Stomach smooth muscle (tissue), 2 donors: ENCODE measurements around the gene ZBTB43.

Experiments used
- H3K27ac ChIP-seq: one replicate; pipeline ENCODE4 v1.7.0; 2013; ENCODE audit warnings: mild to moderate bottlenecking, low read length, inconsistent platforms
- H3K27me3 ChIP-seq, 2 donors: one replicate each; pipeline ENCODE4 v1.7.0; 2013; ENCODE audit warnings: low read length in 2 of 2; ENCODE audit not compliant: insufficient read depth in 2 of 2, control insufficient read depth in 1 of 2
- H3K36me3 ChIP-seq, 2 donors: one replicate each; pipeline ENCODE4 v1.7.0; 2013; ENCODE audit warnings: low read length in 2 of 2; ENCODE audit not compliant: control insufficient read depth in 2 of 2, insufficient read depth in 2 of 2
- H3K4me1 ChIP-seq: one replicate; pipeline ENCODE4 v1.7.0; 2013; ENCODE audit warnings: low read length; ENCODE audit not compliant: control insufficient read depth, insufficient read depth
- H3K4me3 ChIP-seq, 2 donors: one replicate each; pipeline ENCODE4 v1.7.0; 2013; ENCODE audit warnings: low read length in 2 of 2
- H3K9ac ChIP-seq, 2 donors: one replicate each; pipeline ENCODE4 v1.7.0; 2013; ENCODE audit warnings: low read length in 2 of 2, mild to moderate bottlenecking in 1 of 2
- H3K9me3 ChIP-seq, 2 donors: one replicate each; pipeline ENCODE4 v1.7.0; 2013; ENCODE audit warnings: low read length in 2 of 2; ENCODE audit not compliant: control insufficient read depth in 2 of 2
- donor health status: healthy.
- donor health status: Pancreatic carcinoma.

Gene ZBTB43

GRCh38 chr9:126829035-126829434 is 24.2 kb downstream of the ZBTB43 start:
- no peak overlapping the region for H3K4me3 ChIP-seq
- H3K36me3 ChIP-seq, result peaks cover 20 to 22% of the 10 kb centered on the region in 2 donors
- no peaks in the 10 kb centered on the region for H3K27me3 ChIP-seq
- H3K9ac ChIP-seq, result no peak overlapping the region
- H3K9me3 ChIP-seq, result no peaks in the 10 kb centered on the region
- no peaks in the 10 kb centered on the region for H3K4me1 ChIP-seq
- no peak overlapping the region for H3K27ac ChIP-seq

- peaks cover 26 to 29% of the 10 kb centered on the region in 2 donors for H3K36me3 ChIP-seq
- H3K27ac ChIP-seq, result no peak overlapping the region
- H3K27me3 ChIP-seq, result no peaks in the 10 kb centered on the region
- H3K4me3 ChIP-seq, result no peak overlapping the region
- no peaks in the 10 kb centered on the region for H3K4me1 ChIP-seq
- no peaks in the 10 kb centered on the region for H3K9me3 ChIP-seq
- H3K9ac ChIP-seq, result no peak overlapping the region
Observed at GRCh38 chr9:126830827-126831226, 26.0 kb downstream of the ZBTB43 start.

- no peak overlapping the region for H3K27ac ChIP-seq
- H3K4me3 ChIP-seq, result no peak overlapping the region
- peaks cover 23 to 29% of the 10 kb centered on the region in 2 donors for H3K36me3 ChIP-seq
- H3K27me3 ChIP-seq, result no peaks in the 10 kb centered on the region
- no peaks in the 10 kb centered on the region for H3K4me1 ChIP-seq
- no peak overlapping the region for H3K9ac ChIP-seq
- no peaks in the 10 kb centered on the region for H3K9me3 ChIP-seq
Observed at GRCh38 chr9:126832440-126832839, 27.6 kb downstream of the ZBTB43 start.

- Histone ChIP-seq H3K27ac (no peak overlapping the region), H3K36me3 (peaks cover 23 to 29% of the 10 kb centered on the region in 2 donors), H3K27me3 (no peaks in the 10 kb centered on the region), H3K4me1 (no peaks in the 10 kb centered on the region), H3K9ac (no peak overlapping the region), H3K4me3 (no peak overlapping the region), H3K9me3 (no peaks in the 10 kb centered on the region)
Observed at GRCh38 chr9:126833020-126833419, 28.2 kb downstream of the ZBTB43 start.

DNA sequence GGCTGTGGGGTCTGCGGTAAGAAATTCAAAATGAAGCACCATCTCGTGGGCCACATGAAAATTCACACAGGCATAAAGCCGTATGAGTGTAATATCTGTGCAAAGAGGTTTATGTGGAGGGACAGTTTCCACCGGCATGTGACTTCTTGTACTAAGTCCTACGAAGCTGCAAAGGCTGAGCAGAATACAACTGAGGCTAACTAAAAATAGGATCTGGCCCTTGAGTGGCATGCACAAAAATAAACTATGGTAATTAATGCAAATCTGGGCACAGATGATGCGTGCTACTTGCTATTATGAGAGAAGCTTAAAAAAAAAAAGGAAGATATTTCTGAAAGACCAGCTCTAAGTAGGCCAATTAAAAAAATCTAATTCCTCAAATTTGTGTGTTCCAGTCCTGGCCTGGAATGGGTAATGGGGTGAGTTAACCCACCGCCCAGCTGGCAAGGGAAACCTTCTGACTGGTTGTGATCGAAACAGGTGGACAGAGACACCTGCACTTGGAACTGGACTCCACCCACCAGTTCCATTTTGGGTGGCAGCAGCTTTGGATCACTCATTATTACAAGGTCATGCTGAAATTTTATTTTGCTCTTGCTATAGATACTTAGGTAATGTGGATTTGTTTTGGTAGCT is 29.0 kb downstream of the ZBTB43 start:
- Histone ChIP-seq H3K9me3 (no peaks in the 10 kb centered on the region), H3K4me3 (no peak overlapping the region), H3K27ac (no peak overlapping the region), H3K4me1 (peaks cover 2% of the 10 kb centered on the region), H3K27me3 (no peaks in the 10 kb centered on the region), H3K36me3 (peaks cover 28 to 29% of the 10 kb centered on the region in 2 donors), H3K9ac (no peak overlapping the region)

DNA sequence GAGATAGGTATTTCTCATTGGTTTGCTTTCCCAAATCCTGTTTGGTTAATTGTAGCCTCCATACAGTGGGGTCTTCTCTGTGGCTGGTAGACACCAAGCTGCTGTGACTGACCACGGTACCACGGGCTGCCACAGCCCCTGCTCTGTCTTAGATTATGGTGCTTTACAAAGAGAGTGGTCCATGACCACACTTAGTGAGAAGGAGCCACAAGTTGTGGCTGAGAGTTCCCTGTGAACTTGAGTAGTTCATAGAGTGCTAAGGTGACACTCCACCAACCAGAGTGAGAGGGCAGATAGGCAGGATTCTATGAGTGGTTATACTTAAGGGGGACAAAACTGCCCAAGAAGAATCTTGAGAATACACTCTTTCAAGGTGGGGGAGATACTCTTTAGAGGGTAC is 29.8 kb downstream of the ZBTB43 start:
- no peak overlapping the region for H3K4me3 ChIP-seq
- H3K4me1 ChIP-seq, result peaks cover 2% of the 10 kb centered on the region
- H3K36me3 ChIP-seq, result peaks cover 29 to 31% of the 10 kb centered on the region in 2 donors
- H3K9ac ChIP-seq, result no peak overlapping the region
- no peaks in the 10 kb centered on the region for H3K9me3 ChIP-seq
- no peak overlapping the region for H3K27ac ChIP-seq
- H3K27me3 ChIP-seq, result no peaks in the 10 kb centered on the region

GRCh38 chr9:126836216-126836615 is 31.4 kb downstream of the ZBTB43 start:
- Histone ChIP-seq H3K27me3 (no peaks in the 10 kb centered on the region), H3K4me3 (no peak overlapping the region), H3K27ac (no peak overlapping the region), H3K9ac (no peak overlapping the region), H3K36me3 (peaks cover 29 to 31% of the 10 kb centered on the region in 2 donors), H3K9me3 (no peaks in the 10 kb centered on the region), H3K4me1 (peaks cover 2% of the 10 kb centered on the region)

GRCh38 chr9:126838055-126838811 is 33.4 kb downstream of the ZBTB43 start:
- Histone ChIP-seq H3K27ac (no peak overlapping the region), H3K9me3 (no peaks in the 10 kb centered on the region), H3K36me3 (peaks cover 19 to 21% of the 10 kb centered on the region in 2 donors), H3K9ac (no peak overlapping the region), H3K4me3 (no peak overlapping the region), H3K27me3 (no peaks in the 10 kb centered on the region), H3K4me1 (peaks cover 2% of the 10 kb centered on the region)

- no peak overlapping the region for H3K27ac ChIP-seq
- H3K36me3 ChIP-seq, result peaks cover 13 to 14% of the 10 kb centered on the region in 2 donors
- H3K4me1 ChIP-seq, result peaks cover 2% of the 10 kb centered on the region
- H3K9me3 ChIP-seq, result no peaks in the 10 kb centered on the region
- no peaks in the 10 kb centered on the region for H3K27me3 ChIP-seq
- H3K9ac ChIP-seq, result no peak overlapping the region
- H3K4me3 ChIP-seq, result no peak overlapping the region
Observed at GRCh38 chr9:126838895-126839294, 34.1 kb downstream of the ZBTB43 start.

DNA sequence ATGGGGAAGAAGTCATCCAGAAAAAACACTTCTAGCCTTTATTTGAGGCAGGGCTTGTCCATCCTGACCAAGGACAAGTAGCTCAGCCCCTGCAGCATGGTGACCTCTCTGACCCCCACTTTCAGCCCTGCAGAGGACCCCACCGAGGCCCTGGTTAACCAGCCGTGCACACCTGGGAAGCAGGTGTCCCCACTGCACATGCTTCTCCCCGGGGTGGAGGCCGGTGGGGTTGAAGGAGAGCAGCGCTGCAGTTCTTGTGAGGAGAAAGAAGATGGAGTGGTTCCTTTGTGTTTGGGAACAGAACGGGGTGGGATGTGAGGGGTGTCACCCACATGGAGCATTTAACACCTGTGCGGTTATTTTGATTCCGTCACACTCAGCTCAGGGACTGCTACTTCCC is 34.5 kb downstream of the ZBTB43 start:
- Histone ChIP-seq H3K4me1 (peaks cover 2% of the 10 kb centered on the region), H3K9me3 (no peaks in the 10 kb centered on the region), H3K4me3 (no peak overlapping the region), H3K9ac (no peak overlapping the region), H3K36me3 (peaks cover 11 to 12% of the 10 kb centered on the region in 2 donors), H3K27me3 (no peaks in the 10 kb centered on the region), H3K27ac (no peak overlapping the region)
